Neuronal stem cell (in vitro differentiated cells): ENCODE data around the gene CDC42.

Source experiments
- DNase-seq: peaks from one replicate; pipeline ENCODE4 v3.0.0-alpha.2; 2013; ENCODE audit warnings: low spot score
- H2AFZ ChIP-seq: one replicate; pipeline ENCODE4 v1.6.1; 2013; ENCODE audit warnings: mild to moderate bottlenecking, low read length, inconsistent platforms
- H2AK5ac ChIP-seq: 2 replicates; pipeline ENCODE4 v1.6.1; 2013; ENCODE audit warnings: low read depth, mild to moderate bottlenecking, inconsistent platforms, low read length, moderate library complexity, mixed read lengths
- H2BK120ac ChIP-seq: 2 replicates; pipeline ENCODE4 v1.6.1; 2013; ENCODE audit warnings: low read depth, mild to moderate bottlenecking, inconsistent platforms, low read length, moderate library complexity, mixed read lengths
- H2BK12ac ChIP-seq: one replicate; pipeline ENCODE4 v1.6.1; 2013; ENCODE audit warnings: low read length, inconsistent platforms
- H2BK15ac ChIP-seq: 2 replicates; pipeline ENCODE4 v1.6.1; 2013; ENCODE audit warnings: mild to moderate bottlenecking, low read length, inconsistent platforms, mixed read lengths
- H2BK5ac ChIP-seq: one replicate; pipeline ENCODE4 v1.6.1; 2013; ENCODE audit warnings: inconsistent platforms, mild to moderate bottlenecking, low read length, moderate library complexity
- H3K14ac ChIP-seq: one replicate; pipeline ENCODE4 v1.6.1; 2013; ENCODE audit warnings: low read length, inconsistent platforms
- H3K18ac ChIP-seq: 2 replicates; pipeline ENCODE4 v1.6.1; 2013; ENCODE audit warnings: low read length, inconsistent platforms
- H3K23ac ChIP-seq: 2 replicates; pipeline ENCODE4 v1.6.1; 2013; ENCODE audit warnings: low read depth, mild to moderate bottlenecking, mixed read lengths, low read length, inconsistent platforms; ENCODE audit not compliant: poor library complexity
- H3K27ac ChIP-seq: replicated peaks from 3 replicates; pipeline ENCODE4 v1.5.1; 2013; ENCODE audit warnings: low read length, inconsistent platforms
- H3K27me3 ChIP-seq, 3 experiments: 2 replicates each; pipeline ENCODE4 v1.6.1; 2013; ENCODE audit warnings: low read length in 3 of 3, mild to moderate bottlenecking in 2 of 3, inconsistent platforms in 1 of 3, low read depth in 1 of 3, mixed read lengths in 1 of 3, moderate library complexity in 1 of 3; ENCODE audit not compliant: control insufficient read depth in 3 of 3, insufficient read depth in 3 of 3
- H3K36me3 ChIP-seq, 2 donors: replicated peaks in 1 of 2; 2 replicates each; pipeline ENCODE4 v1.6.1; 2013; ENCODE audit warnings: low read length in 2 of 2; ENCODE audit not compliant: control insufficient read depth in 2 of 2, insufficient read depth in 2 of 2
- H3K4ac ChIP-seq: 2 replicates; pipeline ENCODE4 v1.6.1; 2013; ENCODE audit warnings: inconsistent platforms, mild to moderate bottlenecking, low read length, moderate library complexity
- H3K4me1 ChIP-seq, 2 donors: 1 replicate in 1 of 2; 2 replicates in 1 of 2; pipeline ENCODE4 v1.6.1; 2013; ENCODE audit warnings: low read length in 2 of 2, low read depth in 1 of 2; ENCODE audit not compliant: control insufficient read depth in 2 of 2, insufficient read depth in 1 of 2
- H3K4me2 ChIP-seq: one replicate; pipeline ENCODE4 v1.6.1; 2013; ENCODE audit warnings: mild to moderate bottlenecking, low read length, inconsistent platforms; ENCODE audit not compliant: insufficient read depth, poor library complexity, severe bottlenecking
- H3K4me3 ChIP-seq, 2 donors: 2 replicates each; pipeline ENCODE4 v1.5.1; 2013; ENCODE audit warnings: low read length in 2 of 2, mild to moderate bottlenecking in 2 of 2, inconsistent platforms in 1 of 2, moderate library complexity in 1 of 2
- H3K79me1 ChIP-seq: one replicate; pipeline ENCODE4 v1.6.1; 2013; ENCODE audit warnings: low read depth, mild to moderate bottlenecking, inconsistent platforms, low read length, moderate library complexity
- H3K9ac ChIP-seq: one replicate; pipeline ENCODE4 v1.6.1; 2013; ENCODE audit warnings: mild to moderate bottlenecking, low read depth, low read length, inconsistent platforms; ENCODE audit not compliant: poor library complexity
- H3K9me3 ChIP-seq, 2 donors: replicated peaks in 1 of 2; 2 replicates each; pipeline versions ENCODE3 to v1.6.1; 2013; ENCODE audit warnings: low read length in 2 of 2, mild to moderate bottlenecking in 2 of 2, inconsistent platforms in 1 of 2, low read depth in 1 of 2, mixed read lengths in 1 of 2, moderate library complexity in 1 of 2; ENCODE audit not compliant: control insufficient read depth in 2 of 2, insufficient read depth in 1 of 2
- H4K8ac ChIP-seq: one replicate; pipeline ENCODE4 v1.6.1; 2013; ENCODE audit warnings: low read depth, mild to moderate bottlenecking, inconsistent platforms, low read length, moderate library complexity
- H4K91ac ChIP-seq: one replicate; pipeline ENCODE4 v1.6.1; 2013; ENCODE audit warnings: low read length, low read depth, mild to moderate bottlenecking, inconsistent platforms; ENCODE audit not compliant: poor library complexity
- WGBS, 2 donors: extraction: QIAGEN DNeasy Blood & Tissue Kit; methylation state at CpG; one replicate each; pipeline ENCODE4 v1.1.7; 2013; ENCODE audit warnings: missing lambda C conversion rate in 2 of 2, mixed read lengths in 1 of 2; ENCODE audit not compliant: insufficient read length in 2 of 2, insufficient replicate concordance in 1 of 2; ENCODE audit errors: extremely low coverage in 2 of 2; 5-methylcytosine and 5-hydroxymethylcytosine counted together

Gene CDC42

DNA sequence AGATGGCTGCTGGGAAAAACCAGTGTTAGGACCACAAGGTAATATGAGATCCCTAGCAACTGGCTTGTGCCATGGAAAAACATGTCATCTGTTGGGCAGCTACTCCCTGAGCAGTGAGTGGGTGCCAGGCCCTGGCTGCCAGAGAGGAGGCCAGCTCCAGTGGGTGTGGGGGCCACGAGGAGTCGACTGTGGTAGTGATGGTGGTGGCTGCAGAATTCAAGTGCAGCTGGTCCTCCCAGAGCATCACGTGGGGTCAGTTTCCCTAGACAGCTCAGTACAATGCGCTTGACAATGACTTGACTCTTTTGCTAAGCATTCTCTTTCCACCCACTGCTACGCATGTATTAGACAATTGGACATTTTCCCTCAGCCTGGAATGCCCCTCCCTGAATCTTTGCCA lies 14.5 kb upstream of the CDC42 start:
- no peak overlapping the region for H2AK5ac ChIP-seq
- peaks cover 0 to 2% (median 0%) of the 10 kb centered on the region in 3 experiments for H3K27me3 ChIP-seq
- H2BK120ac ChIP-seq: no peak overlapping the region
- H3K18ac ChIP-seq: no peak overlapping the region
- no peaks in the 10 kb centered on the region for H3K36me3 ChIP-seq
- WGBS, 2 donors: no CpG with 5 or more reads among the region's 5 CpGs
- no peak overlapping the region for H3K14ac ChIP-seq
- H2BK5ac ChIP-seq: no peak overlapping the region
- H3K27ac ChIP-seq: no peak overlapping the region
- no peak overlapping the region for H2BK12ac ChIP-seq
- H4K91ac ChIP-seq: no peak overlapping the region
- H3K4me3 ChIP-seq: no peak overlapping the region
- H2BK15ac ChIP-seq: no peak overlapping the region
- H2AFZ ChIP-seq: peak overlapping the region; percentile 39
- no peak overlapping the region for H3K4ac ChIP-seq
- no peak overlapping the region for H3K23ac ChIP-seq
- DNase-seq: no peak
- no peaks in the 10 kb centered on the region for H3K9me3 ChIP-seq
- no peaks in the 10 kb centered on the region for H3K79me1 ChIP-seq
- peaks cover 4 to 13% of the 10 kb centered on the region in 2 donors for H3K4me1 ChIP-seq
- H4K8ac ChIP-seq: no peak overlapping the region
- H3K4me2 ChIP-seq: no peak overlapping the region
- no peak overlapping the region for H3K9ac ChIP-seq

GRCh38 chr1:22039594-22040285 lies 12.8 kb upstream of the CDC42 start:
- no peak for DNase-seq
- H3K4me2 ChIP-seq: no peak overlapping the region
- H3K36me3 ChIP-seq: no peaks in the 10 kb centered on the region
- no peak overlapping the region for H4K8ac ChIP-seq
- H2BK15ac ChIP-seq: no peak overlapping the region
- H3K79me1 ChIP-seq: no peaks in the 10 kb centered on the region
- no peak overlapping the region for H3K4me3 ChIP-seq
- no peak overlapping the region for H4K91ac ChIP-seq
- no peak overlapping the region for H3K27ac ChIP-seq
- no peak overlapping the region for H3K9ac ChIP-seq
- H3K23ac ChIP-seq: no peak overlapping the region
- H3K18ac ChIP-seq: no peak overlapping the region
- H3K14ac ChIP-seq: no peak overlapping the region
- H3K27me3 ChIP-seq: peaks cover 0 to 2% (median 0%) of the 10 kb centered on the region in 3 experiments
- H2AK5ac ChIP-seq: no peak overlapping the region
- H2BK12ac ChIP-seq: no peak overlapping the region
- no peak overlapping the region for H2BK120ac ChIP-seq
- peaks cover 4 to 13% of the 10 kb centered on the region in 2 donors for H3K4me1 ChIP-seq
- no peak overlapping the region for H3K4ac ChIP-seq
- peak overlapping the region; percentile 63 for H2AFZ ChIP-seq
- WGBS, 2 donors: no CpG with 5 or more reads among the region's 6 CpGs
- H2BK5ac ChIP-seq: no peak overlapping the region
- H3K9me3 ChIP-seq: no peaks in the 10 kb centered on the region

DNA sequence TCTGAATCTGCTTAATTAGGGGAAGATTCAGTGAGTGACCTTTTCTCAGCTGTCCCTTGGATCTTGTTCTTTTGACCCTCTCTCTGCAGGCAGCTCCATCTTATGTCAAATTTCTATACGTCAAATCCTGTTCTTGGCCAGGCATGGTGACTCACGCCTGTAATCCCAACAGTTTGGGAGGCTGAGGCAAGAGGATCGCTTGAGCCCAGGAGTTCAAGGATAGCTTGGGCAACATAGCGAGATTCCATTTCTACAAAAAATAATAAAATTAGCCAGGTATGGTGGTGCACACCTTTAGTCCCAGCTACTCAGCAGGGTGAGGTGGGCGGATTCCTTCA lies 12.3 kb upstream of the CDC42 start:
- Histone ChIP-seq H3K27me3 (peaks cover 0 to 2% (median 0%) of the 10 kb centered on the region in 3 experiments), H3K14ac (no peak overlapping the region), H2AK5ac (no peak overlapping the region), H4K91ac (no peak overlapping the region), H4K8ac (no peak overlapping the region), H3K23ac (no peak overlapping the region), H3K4ac (no peak overlapping the region), H3K4me1 (peaks cover 4 to 13% of the 10 kb centered on the region in 2 donors), H3K9me3 (no peaks in the 10 kb centered on the region), H2BK5ac (no peak overlapping the region), H2AFZ (peak overlapping the region; percentile 63), H3K9ac (no peak overlapping the region), H3K36me3 (no peaks in the 10 kb centered on the region), H2BK15ac (no peak overlapping the region), H3K79me1 (no peaks in the 10 kb centered on the region), H3K4me3 (no peak overlapping the region), H3K27ac (no peak overlapping the region), H3K4me2 (no peak overlapping the region), H2BK120ac (no peak overlapping the region), H3K18ac (no peak overlapping the region), H2BK12ac (no peak overlapping the region)
- no peak for DNase-seq
- WGBS, 2 donors: no CpG with 5 or more reads among the region's 5 CpGs

GRCh38 chr1:22041505-22041904 lies 11.0 kb upstream of the CDC42 start:
- no CpG with 5 or more reads among the region's 1 CpG for WGBS, 2 donors
- H3K4me3 ChIP-seq: peak overlapping the region in 1 of 2 donors; percentile 16
- H3K23ac ChIP-seq: no peak overlapping the region
- H2BK5ac ChIP-seq: no peak overlapping the region
- no peak overlapping the region for H4K91ac ChIP-seq
- H3K14ac ChIP-seq: no peak overlapping the region
- H3K79me1 ChIP-seq: no peaks in the 10 kb centered on the region
- H3K9ac ChIP-seq: no peak overlapping the region
- no peak overlapping the region for H2BK120ac ChIP-seq
- DNase-seq: no peak
- H3K9me3 ChIP-seq: no peaks in the 10 kb centered on the region
- no peak overlapping the region for H2BK12ac ChIP-seq
- H3K4me1 ChIP-seq: peaks cover 4 to 13% of the 10 kb centered on the region in 2 donors
- H3K18ac ChIP-seq: no peak overlapping the region
- no peaks in the 10 kb centered on the region for H3K36me3 ChIP-seq
- no peak overlapping the region for H3K4me2 ChIP-seq
- H2AFZ ChIP-seq: no peak overlapping the region
- no peak overlapping the region for H3K27ac ChIP-seq
- no peak overlapping the region for H2BK15ac ChIP-seq
- no peak overlapping the region for H4K8ac ChIP-seq
- H2AK5ac ChIP-seq: no peak overlapping the region
- peaks cover 0 to 2% (median 0%) of the 10 kb centered on the region in 3 experiments for H3K27me3 ChIP-seq
- H3K4ac ChIP-seq: no peak overlapping the region
